ENCODE data around the gene COL26A1.
"Not testable (repeated sequence)": the region's sequence is repeated elsewhere in the genome, so short reads cannot be mapped to it uniquely, and the experiment has no call there.

Gene COL26A1

DNA sequence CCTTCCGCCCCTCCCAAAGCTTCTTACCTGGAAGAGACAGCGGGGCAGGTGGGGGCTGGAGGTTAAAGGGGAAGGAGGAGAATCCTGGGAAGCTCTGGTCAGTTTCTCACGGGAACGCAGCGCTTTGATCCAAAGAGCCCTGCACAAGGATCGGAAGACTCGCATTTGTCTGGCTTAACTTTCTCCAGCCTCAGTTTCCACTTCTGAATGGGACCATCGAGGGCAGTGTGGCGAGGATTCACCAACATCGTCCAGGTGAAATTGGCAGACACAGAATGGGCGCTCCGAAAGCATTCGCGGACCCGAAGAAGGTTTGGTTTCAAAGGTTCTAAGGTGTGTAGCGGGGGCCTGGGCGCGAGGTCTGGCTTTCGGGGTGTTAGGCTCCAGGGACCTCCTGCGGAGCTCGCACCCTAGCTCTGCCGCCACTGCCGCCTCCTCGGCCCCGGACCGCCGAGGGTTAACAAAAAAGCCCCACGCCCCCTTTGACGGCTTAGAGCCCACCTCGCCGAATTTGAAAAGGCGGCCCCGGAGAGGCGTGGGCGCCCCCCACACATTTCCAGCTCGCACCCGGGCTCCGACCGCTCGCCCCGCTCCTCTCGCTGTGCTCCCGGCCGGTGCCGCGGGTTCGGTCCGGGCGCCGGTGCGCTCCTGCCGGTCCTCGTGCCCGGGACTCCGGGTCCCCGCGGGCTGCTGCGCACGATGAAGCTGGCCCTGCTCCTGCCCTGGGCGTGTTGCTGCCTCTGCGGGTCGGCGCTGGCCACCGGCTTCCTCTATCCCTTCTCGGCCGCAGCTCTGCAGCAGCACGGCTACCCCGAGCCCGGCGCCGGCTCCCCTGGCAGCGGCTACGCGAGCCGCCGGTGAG lies at the start of gene COL26A1:
TSS of gene COL26A1 (plus strand) at position 542 of the 862 bp plus-strand sequence. CDS start at position 700, 158 bp downstream.
- DNase-seq (ENCODE audit: low read depth in 1 of 2, low spot score in 1 of 2) = no peak

DNA sequence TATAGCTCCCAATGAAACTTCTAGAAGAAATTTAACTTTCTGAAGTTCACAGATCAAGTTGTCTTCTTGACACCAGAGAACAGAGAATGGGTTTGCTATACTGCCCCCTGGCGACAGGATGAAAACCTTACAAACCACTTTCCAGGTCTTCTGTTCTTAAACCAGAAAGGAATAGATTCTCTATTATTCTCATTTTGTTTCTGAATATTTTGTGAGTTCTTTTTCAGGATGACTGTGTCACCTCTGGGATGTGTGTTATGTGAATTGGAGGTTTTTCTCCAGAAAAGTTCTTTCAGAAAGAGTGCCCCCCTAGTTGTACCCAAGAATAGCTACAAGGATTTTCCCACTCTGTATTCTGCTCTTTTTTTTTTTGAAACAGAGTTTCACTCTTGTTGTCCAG lies 47.3 kb upstream of the COL26A1 start:
- peak in 1 of 2 donors; percentile 28 for DNase-seq (ENCODE audit: low read depth in 1 of 2, low spot score in 1 of 2)

GRCh38 chr7:101319401-101319800 lies 43.3 kb upstream of the COL26A1 start:
- no peak for DNase-seq (ENCODE audit: low read depth in 1 of 2, low spot score in 1 of 2)

DNA sequence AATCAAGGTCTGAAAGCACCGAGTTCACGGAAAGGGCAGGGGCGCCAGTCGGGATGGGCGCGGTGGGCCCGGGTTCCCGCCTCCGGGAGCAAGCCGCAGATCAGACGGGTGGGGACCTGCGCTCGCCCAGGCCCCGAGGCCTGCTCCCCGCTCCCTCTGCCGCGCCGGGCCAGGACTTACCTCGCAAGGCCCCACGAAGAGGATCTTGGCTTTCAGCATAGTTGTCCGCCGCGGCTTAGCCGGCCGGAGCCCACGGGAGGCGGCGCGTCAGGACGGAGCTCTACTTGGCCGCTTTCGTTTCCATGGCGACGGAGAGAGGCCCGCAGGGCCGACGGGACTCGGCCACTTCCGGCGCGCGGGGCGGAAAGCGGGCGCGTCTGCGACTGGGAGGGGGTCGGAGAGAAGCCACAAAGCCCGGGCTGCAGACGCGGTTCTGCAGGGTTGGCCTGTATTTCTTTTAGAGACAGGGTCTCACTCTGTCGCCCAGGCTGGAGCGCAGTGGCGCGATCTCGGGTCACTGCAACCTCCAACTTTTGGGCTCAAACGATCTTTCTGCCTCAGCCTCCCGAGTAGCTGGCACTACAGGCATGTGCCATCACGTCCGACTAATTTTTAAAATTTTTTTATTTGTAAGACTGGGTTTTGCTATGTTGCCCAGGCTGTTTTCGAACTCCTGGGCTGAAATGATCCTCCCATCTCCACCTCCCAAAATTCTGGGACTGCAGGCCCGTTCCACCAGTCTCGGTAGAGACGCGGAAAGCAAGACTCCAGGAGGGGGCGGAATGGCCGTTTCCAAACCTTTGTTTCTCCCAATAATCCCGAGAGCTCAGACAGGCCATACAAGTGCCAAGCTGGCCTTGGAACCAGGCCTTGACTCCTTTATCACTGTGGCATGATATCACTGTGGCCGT lies 40.9 kb upstream of the COL26A1 start, which contains the start of gene IFT22:
TSS of gene IFT22 (minus strand) at position 322 of the 911 bp plus-strand sequence. CDS start at position 219, 103 bp downstream.
- DNase-seq (ENCODE audit: low read depth in 1 of 2, low spot score in 1 of 2) = peak; percentile 54 to 75

- no peak for DNase-seq (ENCODE audit: low read depth in 1 of 2, low spot score in 1 of 2)
Observed at GRCh38 chr7:101328159-101328558, 34.5 kb upstream of the COL26A1 start.

DNA sequence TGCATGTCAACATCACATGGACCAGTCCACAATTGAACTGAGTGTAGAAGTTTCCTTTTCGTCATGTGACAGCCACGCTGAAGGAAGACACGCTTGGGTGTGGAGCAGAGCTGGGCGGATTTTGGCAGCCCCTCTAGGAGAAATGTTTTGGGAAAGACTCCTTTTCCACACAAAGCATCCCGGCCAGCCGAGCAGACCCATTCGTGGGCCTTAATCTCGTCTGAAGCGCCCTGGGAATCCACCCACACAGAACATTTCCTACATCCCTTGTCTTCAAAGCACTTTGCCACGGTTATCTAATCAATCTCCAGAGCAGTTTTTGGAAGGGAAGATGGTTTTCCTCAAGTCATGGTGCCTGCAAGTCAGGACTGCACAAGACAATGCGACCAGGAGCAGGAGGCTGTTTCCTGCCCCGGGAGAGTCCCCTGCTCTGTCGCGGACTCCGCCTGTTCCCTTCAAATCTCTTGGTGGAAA lies 32.6 kb upstream of the COL26A1 start:
- DNase-seq (ENCODE audit: low read depth in 1 of 2, low spot score in 1 of 2) = no peak

DNA sequence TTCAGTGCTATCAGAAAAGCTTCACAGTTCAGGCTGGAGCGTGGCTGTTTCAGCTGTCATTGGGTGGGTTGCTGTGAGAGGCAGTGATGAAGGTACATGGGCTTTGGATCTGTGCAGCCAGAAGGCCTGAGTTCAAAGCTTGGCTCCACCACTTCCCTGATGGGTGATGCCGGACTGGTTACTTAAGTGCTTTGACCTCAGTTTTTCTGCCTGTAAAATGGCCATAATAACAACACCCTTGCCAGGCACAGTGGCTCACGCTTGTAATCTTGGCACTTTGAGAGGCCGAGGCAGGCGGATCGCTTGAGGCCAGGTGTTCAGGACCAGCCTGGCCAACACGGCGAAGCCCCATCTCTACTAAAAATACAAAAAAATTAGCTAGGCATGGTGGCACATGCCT lies 30.6 kb upstream of the COL26A1 start:
- DNase-seq (ENCODE audit: low read depth in 1 of 2, low spot score in 1 of 2) = no peak

GRCh38 chr7:101333912-101334311 lies 28.8 kb upstream of the COL26A1 start:
- DNase-seq (ENCODE audit: low read depth in 1 of 2, low spot score in 1 of 2) = no peak

GRCh38 chr7:101340379-101340778 lies 22.3 kb upstream of the COL26A1 start:
- no peak for DNase-seq (ENCODE audit: low read depth in 1 of 2, low spot score in 1 of 2)

GRCh38 chr7:101342892-101343291 lies 19.8 kb upstream of the COL26A1 start:
- DNase-seq (ENCODE audit: low read depth in 1 of 2, low spot score in 1 of 2) = no peak

DNA sequence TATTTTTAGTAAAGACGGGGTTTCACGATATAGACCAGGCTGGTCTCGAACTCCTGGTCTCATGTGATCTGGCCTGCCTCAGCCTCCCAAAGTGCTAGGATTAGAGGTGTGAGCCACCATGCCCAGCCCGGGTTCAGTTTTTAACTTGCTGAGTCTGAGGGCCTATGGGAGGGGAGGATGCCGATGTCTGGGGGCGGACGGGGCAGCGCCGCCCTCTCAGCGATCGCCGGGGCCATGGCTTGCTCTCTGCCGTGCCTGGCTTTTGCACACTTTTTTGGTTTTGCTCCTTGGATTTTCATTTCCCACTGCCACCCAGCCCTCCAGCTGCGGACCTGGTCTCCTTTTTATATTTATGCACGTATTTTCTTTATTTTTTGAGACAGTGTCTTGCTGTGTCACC lies 15.2 kb upstream of the COL26A1 start:
- DNase-seq (ENCODE audit: low read depth in 1 of 2, low spot score in 1 of 2) = no peak

DNA sequence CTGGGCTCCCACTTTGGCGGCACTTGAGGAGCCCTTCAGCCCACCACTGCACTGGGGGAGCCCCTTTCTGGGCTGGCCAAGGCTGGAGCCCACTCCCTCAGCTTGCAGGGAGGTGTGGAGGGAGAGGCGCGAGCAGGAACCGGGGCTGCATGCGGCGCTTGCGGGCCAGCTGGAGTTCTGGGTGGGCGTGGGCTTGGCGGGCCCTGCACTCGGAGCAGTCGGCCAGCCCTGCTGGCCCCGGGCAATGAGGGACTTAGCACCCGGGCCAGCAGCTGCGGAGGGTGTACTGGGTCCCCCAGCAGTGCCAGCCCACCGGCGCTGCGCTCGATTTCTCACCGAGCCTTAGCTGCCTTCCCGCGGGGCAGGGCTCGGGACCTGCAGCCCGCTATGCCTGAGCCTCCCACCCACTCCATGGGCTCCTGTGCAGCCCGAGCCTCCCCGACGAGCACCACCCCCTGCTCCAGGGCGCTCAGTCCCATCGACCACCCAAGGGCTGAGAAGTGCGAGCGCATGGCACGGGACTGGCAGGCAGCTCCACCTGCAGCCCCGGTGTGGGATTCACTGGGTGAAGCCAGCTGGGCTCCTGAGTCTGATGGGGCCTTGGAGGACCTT lies 14.1 kb upstream of the COL26A1 start:
- DNase-seq (ENCODE audit: low read depth in 1 of 2, low spot score in 1 of 2) = not testable (repeated sequence)

DNA sequence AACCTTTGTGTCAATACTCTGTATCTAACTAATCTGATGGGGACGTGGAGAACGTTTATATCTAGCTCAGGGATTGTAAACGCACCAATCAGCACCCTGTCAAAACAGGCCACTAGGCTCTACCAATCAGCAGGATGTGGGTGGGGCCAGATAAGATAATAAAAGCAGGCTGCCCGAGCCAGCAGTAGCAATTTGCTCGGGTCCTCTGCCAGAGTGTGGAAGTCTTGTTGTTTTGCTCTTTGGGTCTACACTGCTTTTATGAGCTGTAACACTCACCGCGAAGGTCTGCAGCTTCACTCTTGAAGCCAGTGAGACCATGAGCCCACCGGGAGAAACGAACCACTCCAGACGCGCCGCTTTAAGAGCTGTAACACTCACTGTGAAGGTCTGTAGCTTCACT lies 13.4 kb upstream of the COL26A1 start:
- DNase-seq (ENCODE audit: low read depth in 1 of 2, low spot score in 1 of 2) = not testable (repeated sequence)

DNA sequence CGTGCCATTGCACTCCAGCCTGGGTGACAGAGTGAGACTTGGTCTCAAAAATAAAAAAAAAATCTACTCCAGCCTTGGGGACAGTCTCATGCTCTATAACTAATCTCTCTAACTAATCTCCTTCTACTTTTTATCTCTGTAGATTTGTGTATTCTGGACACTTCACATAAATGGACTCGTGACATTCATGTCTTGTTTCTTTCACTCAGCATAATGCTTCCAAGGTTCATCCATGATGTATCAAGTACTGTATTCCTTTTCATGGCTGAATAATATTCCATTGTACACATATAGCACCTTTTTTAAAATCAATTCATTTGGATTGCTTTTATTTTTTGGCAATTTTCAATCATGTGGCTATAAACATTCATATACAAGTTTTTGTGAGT lies 9.8 kb upstream of the COL26A1 start:
- no peak for DNase-seq (ENCODE audit: low read depth in 1 of 2, low spot score in 1 of 2)

- no peak for DNase-seq (ENCODE audit: low read depth in 1 of 2, low spot score in 1 of 2)
Observed at GRCh38 chr7:101357433-101357832, 5.2 kb upstream of the COL26A1 start.

DNA sequence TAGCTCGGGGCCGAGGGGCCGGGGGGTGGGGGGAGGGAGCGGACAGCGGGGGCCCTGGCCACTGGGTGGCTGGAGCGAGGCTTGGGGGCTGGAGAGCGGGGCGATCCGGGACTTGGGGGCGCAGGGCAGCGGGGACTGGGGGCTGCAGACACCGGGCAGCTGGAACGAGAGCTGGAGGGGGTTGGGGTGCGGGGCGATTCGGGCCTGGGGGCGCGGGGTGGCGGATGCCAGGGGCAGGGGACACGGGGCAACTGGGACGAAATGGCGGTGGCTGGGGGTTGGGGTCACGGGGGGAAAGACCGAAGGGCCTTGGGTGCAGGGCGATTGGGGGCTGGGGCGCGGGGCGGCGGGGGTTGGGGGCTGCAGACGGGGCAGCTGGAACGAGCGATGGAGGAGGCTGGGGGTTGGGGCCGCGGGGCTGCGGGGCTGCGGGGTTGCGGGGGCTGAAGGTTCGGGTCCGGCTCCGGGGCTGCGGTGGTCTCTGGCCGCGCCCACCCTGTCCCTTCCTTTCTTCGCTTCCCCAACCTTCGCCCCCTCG lies 590 bp downstream of the COL26A1 start:
- DNase-seq (ENCODE audit: low read depth in 1 of 2, low spot score in 1 of 2) = no peak

DNA sequence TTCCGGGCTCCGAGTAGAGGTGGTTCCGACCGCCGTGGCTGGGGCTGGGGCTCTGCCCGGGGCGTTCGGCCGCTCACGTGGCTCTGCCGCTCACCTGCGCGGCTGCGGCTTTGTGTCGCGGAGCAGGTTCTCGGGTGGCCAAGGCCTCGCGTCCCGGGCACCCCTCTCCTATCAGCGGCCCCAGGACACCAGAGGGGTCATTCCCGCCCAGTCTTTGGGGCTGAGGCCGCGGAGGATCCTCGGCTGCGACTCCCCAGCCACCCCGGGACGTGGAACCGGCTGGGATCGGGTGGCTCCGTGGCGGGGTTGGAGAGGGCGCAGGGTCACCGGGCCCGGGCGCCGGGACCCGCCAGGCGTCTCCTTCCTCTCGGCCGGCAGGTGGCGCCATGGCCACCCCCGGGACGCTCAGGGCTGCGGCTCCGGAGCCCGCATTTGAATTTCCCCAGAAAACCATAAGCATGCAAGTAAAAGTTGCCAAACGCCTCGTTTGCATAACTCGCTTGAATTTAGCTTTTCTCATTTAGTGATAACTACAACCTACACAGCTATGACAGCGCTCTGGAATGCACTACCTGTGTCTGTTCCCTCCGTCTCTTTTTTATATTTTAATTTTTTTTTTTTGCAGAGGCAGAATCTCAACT lies 1.2 kb downstream of the COL26A1 start:
- peak; percentile 44 to 50 for DNase-seq (ENCODE audit: low read depth in 1 of 2, low spot score in 1 of 2)

- DNase-seq (ENCODE audit: low read depth in 1 of 2, low spot score in 1 of 2) = no peak
Observed at GRCh38 chr7:101365956-101366355, 3.3 kb downstream of the COL26A1 start.

- DNase-seq (ENCODE audit: low read depth in 1 of 2, low spot score in 1 of 2) = no peak
Observed at GRCh38 chr7:101367676-101368075, 5.0 kb downstream of the COL26A1 start.

GRCh38 chr7:101368422-101369165 lies 5.9 kb downstream of the COL26A1 start:
- DNase-seq (ENCODE audit: low read depth in 1 of 2, low spot score in 1 of 2) = no peak

All from activated T-helper 1 cell treated with anti-CD3 and anti-CD28 coated beads, Interleukin-2, amount 50 U/mL, for 16 hours (primary cell).